ENCODE data around the gene CHAF1A.

GRCh38 chr19:4414144-4414799 is 11.8 kb downstream of the CHAF1A start:
- TF ChIP-seq CTCF (conservative IDR thresholded peaks at IDR 0.05 in 1 of 2, IDR thresholded peaks at IDR 0.05 in 1 of 2; ENCODE audit: low read depth in 1 of 2, low read length in 2 of 2) (no peak), EZH2 (IDR thresholded peaks at IDR 0.05; ENCODE audit: low read length, missing control alignments) (no peak)
